HepG2 (cell line): ENCODE results near the gene FAM162A. TPM values are rescaled to one million over a fixed set of nuclear protein-coding genes. Genes with fewer than 3 reads are reported as not detected.

ENCODE experiments used
- ATAC-seq: fragments of 200-7000 bp; cut with Tn5 transposase; 3 replicates; pipeline ENCODE4 v1.9.1; 2020; ENCODE audit warnings: mild to moderate bottlenecking, moderate library complexity
- BruUV-seq: library from RNA; stranded (reverse); fragments of 400-500 nt; replicated peaks from 2 replicates; lab custom pipeline; 2021; lab: Mats Ljungman, UMichigan
- CTCF ChIA-PET: fragments of 300-600 bp; formaldehyde crosslinking; extraction: SDS; loops from one replicate; lab custom pipeline; 2021; ENCODE audit warnings: low total read pairs, inconsistent platforms, low intra/inter-chr PET ratio; lab: Yijun Ruan, JAX
- POLR2A ChIA-PET: fragments of 350-600 bp; sonication (Branson Sonifier 250); formaldehyde crosslinking; loops from one replicate; lab custom pipeline; 2020; ENCODE audit warnings: antibody characterized with exemption, inconsistent platforms; lab: Yijun Ruan, JAX
- DNase-seq: peaks from one replicate; pipeline ENCODE4 v3.0.0-alpha.2; 2015; ENCODE audit warnings: low spot score
- FAIRE-seq: peaks from 3 replicates; lab custom pipeline; 2011; peaks lifted over from hg19 to GRCh38; lab: Jason Lieb, UNC
- H2AFZ ChIP-seq: one replicate; pipeline ENCODE4 v1.6.1; 2011; ENCODE audit warnings: low read length, inconsistent platforms
- H3K27ac ChIP-seq: fragments of 300-600 bp; 3 replicates; pipeline ENCODE4 v1.8.0; 2011; ENCODE audit warnings: mixed run types, mild to moderate bottlenecking, mixed read lengths, low read length, inconsistent platforms; ENCODE audit not compliant: insufficient read depth; ENCODE audit errors: extremely low read length
- H3K27me3 ChIP-seq, 2 experiments: fragments of 200-600 bp in 1 of 2; 2 replicates in 1 of 2; 3 replicates in 1 of 2; pipeline versions ENCODE4 v1.6.0 to v1.8.0; 2011; ENCODE audit warnings: low read length in 2 of 2, mild to moderate bottlenecking in 2 of 2, moderate library complexity in 2 of 2, inconsistent platforms in 1 of 2; ENCODE audit not compliant: insufficient read depth in 2 of 2, control insufficient read depth in 1 of 2
- H3K36me3 ChIP-seq, 2 experiments: fragments of 200-600 bp in 1 of 2; replicated peaks in 1 of 2; 2 replicates in 1 of 2; 3 replicates in 1 of 2; pipeline versions ENCODE4 v1.5.1 to v1.8.0; 2011; ENCODE audit warnings: low read length in 2 of 2, inconsistent platforms in 1 of 2; ENCODE audit not compliant: insufficient read depth in 2 of 2, control insufficient read depth in 1 of 2
- H3K4me1 ChIP-seq: 2 replicates; pipeline ENCODE4 v1.5.1; 2012; ENCODE audit warnings: low read length, inconsistent platforms; ENCODE audit not compliant: insufficient read depth
- H3K4me2 ChIP-seq: 2 replicates; pipeline ENCODE4 v1.6.0; 2011; ENCODE audit warnings: low read depth, low read length, inconsistent platforms
- H3K4me3 ChIP-seq, 3 experiments: fragments of 200-600 bp in 1 of 3; sonication (generic), shearing (Covaris generic) in 1 of 3; replicated peaks in 1 of 3; 2 replicates each; pipeline ENCODE4 v1.5.1; 2011 to 2016; ENCODE audit warnings: low read length in 3 of 3, inconsistent platforms in 2 of 3, low read depth in 2 of 3, mild to moderate bottlenecking in 2 of 3, control low read depth in 1 of 3, mixed read lengths in 1 of 3; ENCODE audit not compliant: insufficient read depth in 1 of 3
- H3K79me2 ChIP-seq: one replicate; pipeline ENCODE4 v1.6.1; 2011; ENCODE audit warnings: low read length, inconsistent platforms; ENCODE audit not compliant: insufficient read depth
- H3K9ac ChIP-seq: 2 replicates; pipeline ENCODE4 v1.6.0; 2011; ENCODE audit warnings: mild to moderate bottlenecking, low read depth, low read length, inconsistent platforms; ENCODE audit not compliant: insufficient read depth
- H3K9me3 ChIP-seq: 2 replicates; pipeline ENCODE4 v1.5.1; 2012; ENCODE audit warnings: mild to moderate bottlenecking, low read length
- H4K20me1 ChIP-seq: 2 replicates; pipeline ENCODE4 v1.6.0; 2011; ENCODE audit warnings: inconsistent platforms, mild to moderate bottlenecking, low read length, moderate library complexity; ENCODE audit not compliant: insufficient read depth
- CREM ChIP-seq, 2 experiments: sonication (generic) in 1 of 2; formaldehyde crosslinking in 1 of 2; IDR thresholded peaks; 2 replicates each; pipeline versions ENCODE4 v1.4.0 to v1.6.1; 2016 to 2020; ENCODE audit warnings: antibody characterized with exemption in 1 of 2, mild to moderate bottlenecking in 1 of 2, missing genetic modification reagents in 1 of 2
- NRL ChIP-seq: sonication (generic); formaldehyde crosslinking; IDR thresholded peaks from 2 replicates; pipeline ENCODE4 v1.5.0; 2020; ENCODE audit warnings: missing genetic modification reagents, mild to moderate bottlenecking, moderate library complexity, borderline replicate concordance
- RBAK ChIP-seq: sonication (generic); formaldehyde crosslinking; IDR thresholded peaks from 2 replicates; pipeline ENCODE4 v1.5.1; 2020; ENCODE audit warnings: mild to moderate bottlenecking, missing genetic modification reagents
- REPIN1 ChIP-seq: sonication (generic); formaldehyde crosslinking; IDR thresholded peaks from 2 replicates; pipeline ENCODE4 v1.8.0; 2022; ENCODE audit warnings: missing genetic modification reagents, low read depth, mild to moderate bottlenecking, borderline replicate concordance
- ZFP1 ChIP-seq: IDR thresholded peaks from 2 replicates; pipeline ENCODE4 v1.6.1; 2016
- ZNF121 ChIP-seq: sonication (generic); formaldehyde crosslinking; IDR thresholded peaks from 2 replicates; pipeline ENCODE4 v1.5.0; 2020; ENCODE audit warnings: mild to moderate bottlenecking, missing genetic modification reagents
- ZNF547 ChIP-seq: sonication (generic); formaldehyde crosslinking; IDR thresholded peaks from 2 replicates; pipeline ENCODE4 v1.5.1; 2020; ENCODE audit warnings: mild to moderate bottlenecking, missing genetic modification reagents
- ZNF564 ChIP-seq: sonication (generic); formaldehyde crosslinking; IDR thresholded peaks from 2 replicates; pipeline ENCODE4 v1.8.1; 2023; ENCODE audit warnings: mild to moderate bottlenecking, missing genetic modification reagents
- WGBS: methylation state at CpG from one replicate; pipeline ENCODE4 v1.1.6; 2017; ENCODE audit warnings: low lambda C conversion rate; 5-methylcytosine and 5-hydroxymethylcytosine counted together
- in situ Hi-C: cut with HindIII; loops from 2 replicates; pipeline ENCODE4 v1.10.0; 2017; ENCODE audit warnings: low pct_unique_long_range_greater_than_20kb; ENCODE audit not compliant: extremely low pct_ligation_motif_present
- intact Hi-C: fragments of 100-400 bp; cut with micrococcal nuclease; formaldehyde crosslinking; loops from one replicate; pipeline ENCODE4 v1.10.0; 2022; ENCODE audit not compliant: unreplicated experiment
- polyA plus RNA-seq, 8 experiments: library from polyadenylated mRNA; depleted of rRNA in 3 of 8; stranded (reverse) in 7 of 8; unstranded in 1 of 8; fragments of >200 nt; fragmentation: Illumina TruSeq in 4 of 8; extraction: Trizol in 4 of 8; gene quantifications; 2 replicates each; pipeline versions ENCODE4 v1.2.1 to v1.2.3, GENCODE V29; 2011 to 2016; ENCODE audit warnings: low read depth in 4 of 8, missing spikeins in 1 of 8, mixed read lengths in 1 of 8; ENCODE audit not compliant: insufficient read depth in 1 of 8
- total RNA-seq, 5 experiments: library from RNA; depleted of rRNA; stranded (reverse); fragments of >200 nt; fragmentation: Illumina TruSeq; extraction: Trizol; gene quantifications; 2 replicates each; pipeline ENCODE4 v1.2.3, GENCODE V29; 2016; ENCODE audit warnings: low read depth in 1 of 5

The FAM162A gene
- total and polyA plus RNA-seq, 2 of the 13 experiments (the other 11 are each of a cell fraction or from before 2014, with no cell fraction given) = 115 to 155 TPM

DNA sequence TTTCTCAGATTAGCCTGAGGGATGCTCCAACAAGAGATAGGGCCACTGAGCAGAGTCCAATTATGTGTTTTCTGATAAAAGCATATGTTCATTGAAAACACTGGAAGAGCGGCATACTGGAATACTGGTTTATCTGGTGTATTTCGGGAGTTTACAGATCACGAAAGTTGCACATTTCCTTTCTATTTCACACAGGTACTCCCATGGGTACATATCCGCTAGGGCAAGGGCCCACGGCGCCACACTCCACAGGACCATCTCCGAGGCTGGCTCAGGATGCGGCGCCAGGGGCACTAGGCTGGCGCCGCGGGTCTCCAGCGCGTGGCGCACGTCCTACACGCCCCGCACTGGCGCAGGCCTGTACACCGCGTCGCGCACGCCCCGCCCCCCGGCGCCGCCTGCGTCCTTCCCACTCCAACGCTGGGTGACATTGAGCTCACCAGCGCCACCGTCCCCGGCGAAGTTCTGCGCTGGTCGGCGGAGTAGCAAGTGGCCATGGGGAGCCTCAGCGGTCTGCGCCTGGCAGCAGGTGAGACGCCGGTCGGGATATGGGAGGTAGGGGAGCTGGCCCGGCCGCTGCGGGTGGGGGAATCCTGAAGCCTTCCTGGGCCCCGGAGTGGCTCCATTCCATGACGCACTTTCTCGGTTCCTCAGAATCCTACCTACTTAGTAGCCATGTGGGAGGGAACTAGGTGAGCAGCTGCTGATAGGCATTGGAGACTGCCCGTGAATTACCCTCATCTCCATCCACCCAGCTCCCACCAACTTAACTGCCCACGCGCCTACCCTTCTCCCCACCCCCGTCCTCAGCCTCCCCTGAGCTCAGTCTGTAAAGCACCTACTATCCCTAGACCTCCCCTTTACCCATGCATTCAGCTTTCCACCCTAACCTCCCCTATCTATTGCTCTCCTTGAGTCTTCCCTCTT, at the start of gene FAM162A (continued):
- TF ChIP-seq REPIN1 (CRISPR knock-in tag) = peak; percentile 95
- TF ChIP-seq ZFP1 (CRISPR knock-in tag) = no peak
- peak; percentile 93 for TF ChIP-seq ZNF547
- no peak for TF ChIP-seq RBAK (CRISPR knock-in tag)
- TF ChIP-seq, all 625 proteins: peak for 377

DNA sequence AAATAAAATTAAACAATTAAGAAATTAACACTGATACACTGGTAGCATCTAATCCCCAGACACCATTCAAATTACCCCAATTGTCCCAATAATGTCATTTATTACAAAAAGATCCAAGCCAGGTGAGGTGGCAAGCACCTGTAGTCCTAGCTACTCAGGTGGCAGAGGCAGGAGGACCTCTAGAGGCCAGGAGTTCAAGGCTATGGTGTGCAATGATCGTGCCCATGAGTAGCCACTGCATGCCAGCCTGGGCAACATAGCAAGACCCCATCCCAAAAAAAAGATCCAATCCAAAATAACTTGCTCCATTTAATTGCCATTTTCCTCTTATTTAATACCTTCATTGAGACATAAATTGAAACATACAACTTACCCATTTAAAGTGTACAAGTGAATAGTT, 41.2 kb upstream of the FAM162A start:
- Histone ChIP-seq H3K36me3 (no peaks in the 10 kb centered on the region), H3K9ac (no peak overlapping the region), H3K27ac (no peak overlapping the region), H2AFZ (no peak overlapping the region), H3K4me2 (no peak overlapping the region), H3K4me3 (no peak overlapping the region), H3K79me2 (no peaks in the 10 kb centered on the region), H4K20me1 (no peaks in the 10 kb centered on the region), H3K4me1 (no peaks in the 10 kb centered on the region), H3K27me3 (no peaks in the 10 kb centered on the region), H3K9me3 (no peaks in the 10 kb centered on the region)
- CTCF ChIA-PET = no interaction called here
- no peak for ATAC-seq
- no TSS peak for BruUV-seq
- no peak for TF ChIP-seq NRL (CRISPR knock-in tag)
- TF ChIP-seq ZNF121 (CRISPR knock-in tag) = peak; percentile 74
- no peak for TF ChIP-seq ZNF564 (CRISPR knock-in tag)
- TF ChIP-seq CREM (IDR thresholded peaks at IDR 0.05) = no peak
- TF ChIP-seq CREM (CRISPR knock-in tag; IDR thresholded peaks at IDR 0.05) = no peak
- FAIRE-seq = no peak
- intact Hi-C loops = no loop called here
- DNase-seq = no peak
- in situ Hi-C loops = no loop called here
- WGBS = 60% methylated on average over 1 of the region's 1 CpG
- POLR2A ChIA-PET = no interaction called here
